Measurements from ENCODE around the gene NEURL3. TPM values are rescaled to one million over a fixed set of nuclear protein-coding genes. Genes with fewer than 3 reads are reported as not detected.

NEURL3 gene
- total RNA-seq, 1 donor from 2014 or later: not detected

GRCh38 chr2:96523659-96524481, 18.7 kb upstream of the NEURL3 start:
- DNase-seq: no peak
- intact Hi-C loops (cut with micrococcal nuclease): no loop called here

GRCh38 chr2:96522304-96523203, 17.4 kb upstream of the NEURL3 start:
- TF ChIP-seq CTCF (IDR thresholded peaks at IDR 0.05; ENCODE audit: borderline replicate concordance): no peak
- intact Hi-C loops (cut with micrococcal nuclease): no loop called here
- peaks cover 10% of the 10 kb centered on the region for H3K9me3 ChIP-seq (replicated peaks)
- H3K4me1 ChIP-seq: peaks cover 9% of the 10 kb centered on the region
- H3K4me3 ChIP-seq: no peak overlapping the region
- H3K27ac ChIP-seq (replicated peaks): no peak overlapping the region
- H3K27me3 ChIP-seq (ENCODE audit: low read depth): no peaks in the 10 kb centered on the region
- no peaks in the 10 kb centered on the region for H3K36me3 ChIP-seq
- no peak for DNase-seq

More at GRCh38 chr2:96523659-96524481, 18.7 kb upstream of the NEURL3 start:
- no peak for TF ChIP-seq CTCF (IDR thresholded peaks at IDR 0.05; ENCODE audit: borderline replicate concordance)
- Histone ChIP-seq H3K4me3 (no peak overlapping the region), H3K4me1 (peaks cover 22% of the 10 kb centered on the region), H3K27me3 (ENCODE audit: low read depth) (no peaks in the 10 kb centered on the region), H3K9me3 (replicated peaks) (peaks cover 8% of the 10 kb centered on the region), H3K36me3 (no peaks in the 10 kb centered on the region), H3K27ac (replicated peaks) (no peak overlapping the region)

- Histone ChIP-seq H3K27ac (replicated peaks) (no peak overlapping the region), H3K36me3 (no peaks in the 10 kb centered on the region), H3K9me3 (replicated peaks) (peaks cover 23% of the 10 kb centered on the region), H3K27me3 (ENCODE audit: low read depth) (no peaks in the 10 kb centered on the region), H3K4me3 (no peak overlapping the region), H3K4me1 (no peaks in the 10 kb centered on the region)
- intact Hi-C loops (cut with micrococcal nuclease): no loop called here
- no peak for TF ChIP-seq CTCF (IDR thresholded peaks at IDR 0.05; ENCODE audit: borderline replicate concordance)
- no peak for DNase-seq
These were observed 16.1 kb upstream of the NEURL3 start for GRCh38 chr2:96521219-96521618.

- Histone ChIP-seq H3K36me3 (no peaks in the 10 kb centered on the region), H3K9me3 (replicated peaks) (peaks cover 24% of the 10 kb centered on the region), H3K27me3 (ENCODE audit: low read depth) (no peaks in the 10 kb centered on the region), H3K27ac (replicated peaks) (no peak overlapping the region), H3K4me3 (no peak overlapping the region), H3K4me1 (no peaks in the 10 kb centered on the region)
- intact Hi-C loops (cut with micrococcal nuclease): no loop called here
- DNase-seq: no peak
- no peak for TF ChIP-seq CTCF (IDR thresholded peaks at IDR 0.05; ENCODE audit: borderline replicate concordance)
These were observed 15.5 kb upstream of the NEURL3 start for GRCh38 chr2:96520697-96521096.

- no peaks in the 10 kb centered on the region for H3K36me3 ChIP-seq
- intact Hi-C loops (cut with micrococcal nuclease): no loop called here
- H3K4me3 ChIP-seq: no peak overlapping the region
- peaks cover 24% of the 10 kb centered on the region for H3K9me3 ChIP-seq (replicated peaks)
- no peak for DNase-seq
- no peaks in the 10 kb centered on the region for H3K27me3 ChIP-seq (ENCODE audit: low read depth)
- TF ChIP-seq CTCF (IDR thresholded peaks at IDR 0.05; ENCODE audit: borderline replicate concordance): no peak
- H3K4me1 ChIP-seq: no peaks in the 10 kb centered on the region
- H3K27ac ChIP-seq (replicated peaks): no peak overlapping the region
These were observed 15.1 kb upstream of the NEURL3 start for GRCh38 chr2:96520231-96520630.
